GM19351 (cell line): ENCODE results near the gene GPR35.

Experiments used
- ATAC-seq: cut with Tn5 transposase; IDR thresholded peaks from one replicate; pipeline ENCODE4 v1.9.1; 2021; ENCODE audit warnings: mild to moderate bottlenecking, moderate library complexity; ENCODE audit not compliant: unreplicated experiment

GPR35 gene, protein sequence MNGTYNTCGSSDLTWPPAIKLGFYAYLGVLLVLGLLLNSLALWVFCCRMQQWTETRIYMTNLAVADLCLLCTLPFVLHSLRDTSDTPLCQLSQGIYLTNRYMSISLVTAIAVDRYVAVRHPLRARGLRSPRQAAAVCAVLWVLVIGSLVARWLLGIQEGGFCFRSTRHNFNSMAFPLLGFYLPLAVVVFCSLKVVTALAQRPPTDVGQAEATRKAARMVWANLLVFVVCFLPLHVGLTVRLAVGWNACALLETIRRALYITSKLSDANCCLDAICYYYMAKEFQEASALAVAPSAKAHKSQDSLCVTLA

DNA sequence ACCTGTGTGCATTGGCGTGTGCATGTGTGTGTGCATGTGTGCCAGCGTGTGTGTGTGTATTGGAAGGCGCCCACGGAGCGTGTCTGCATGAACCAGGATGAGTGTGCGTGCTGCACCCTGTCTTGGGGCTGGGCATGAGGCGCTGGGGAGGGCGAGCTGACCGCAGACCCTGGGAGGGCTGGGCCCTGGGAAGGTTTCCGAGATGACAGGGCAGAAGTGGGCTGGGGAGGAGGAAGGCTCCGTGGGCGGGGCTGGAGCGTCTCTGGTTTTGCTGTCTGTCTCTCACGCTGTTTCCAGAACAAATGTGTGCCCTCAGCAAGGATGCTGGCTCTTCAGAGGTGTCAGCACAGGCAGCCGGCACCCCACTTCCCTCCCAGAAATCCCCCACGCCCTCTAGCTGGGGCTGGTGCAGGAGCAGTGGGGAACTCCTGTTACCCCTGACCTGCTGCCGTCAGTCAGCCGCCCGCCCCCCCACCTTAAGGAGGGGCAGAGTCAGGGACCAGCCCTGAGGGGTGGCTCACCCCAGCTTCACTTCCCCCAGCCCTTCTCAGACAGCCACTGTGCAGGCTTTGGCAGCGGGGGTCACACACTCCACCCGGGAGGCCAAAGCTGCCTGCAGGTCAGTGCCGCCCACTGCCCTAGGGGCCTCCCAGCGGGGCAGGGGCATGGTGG lies at the start of gene GPR35:
TSS of gene GPR35 (plus strand) at position 531 of the 672 bp plus-strand sequence. CDS start 4,473 bp downstream, outside the sequence.
- no peak for ATAC-seq

DNA sequence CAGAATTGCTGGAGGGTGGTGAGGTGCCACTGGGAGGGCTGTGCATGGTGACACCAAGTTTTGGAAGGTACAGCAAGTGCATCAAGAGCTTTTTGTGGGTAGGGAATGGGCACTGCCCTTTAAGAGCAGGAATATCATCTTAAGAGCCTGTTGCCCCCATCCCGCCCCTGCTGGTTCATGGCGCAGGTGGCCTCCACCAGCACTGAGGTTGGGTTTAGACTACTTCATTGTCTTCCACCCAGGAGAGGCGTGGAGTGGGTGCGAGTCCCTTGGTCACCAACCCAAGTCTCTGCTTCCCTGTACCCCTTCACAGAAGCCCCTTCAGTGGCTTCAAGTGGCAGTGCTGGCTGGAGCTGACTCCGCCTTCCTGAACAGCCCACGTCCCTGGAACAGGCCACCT lies 49.2 kb upstream of the GPR35 start:
- ATAC-seq, result no peak

DNA sequence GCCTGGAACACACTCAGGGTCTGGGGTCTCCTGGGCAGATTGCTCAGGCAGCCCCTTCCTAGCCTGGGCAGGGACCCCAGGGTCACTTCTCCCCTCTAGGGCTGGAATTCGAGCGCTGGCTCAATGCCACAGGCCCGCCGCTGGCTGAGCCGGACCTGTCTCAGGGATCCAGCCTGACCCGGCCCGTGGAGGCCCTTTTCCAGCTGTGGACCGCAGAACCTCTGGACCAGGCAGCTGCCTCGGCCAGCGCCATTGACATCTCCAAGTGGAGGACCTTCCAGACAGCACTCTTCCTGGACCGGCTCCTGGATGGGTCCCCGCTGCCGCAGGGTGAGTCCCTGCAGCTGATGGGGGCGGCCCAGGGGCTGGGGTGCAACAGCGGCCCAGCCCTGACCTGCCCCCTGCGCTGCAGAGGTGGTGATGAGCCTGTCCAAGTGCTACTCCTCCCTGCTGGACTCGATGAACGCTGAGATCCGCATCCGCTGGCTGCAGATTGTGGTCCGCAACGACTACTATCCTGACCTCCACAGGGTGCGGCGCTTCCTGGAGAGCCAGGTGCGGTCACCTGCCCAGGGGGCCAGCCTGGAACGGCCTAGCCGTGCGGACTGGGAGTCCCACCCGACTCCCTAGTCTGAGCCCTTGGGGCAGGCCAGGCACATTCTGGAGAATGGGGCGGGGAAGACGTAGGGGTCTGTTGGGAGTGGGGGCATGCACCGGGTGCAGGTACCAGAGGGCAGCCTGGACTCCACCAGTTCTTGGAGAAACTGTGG lies 48.7 kb upstream of the GPR35 start:
- no peak for ATAC-seq

DNA sequence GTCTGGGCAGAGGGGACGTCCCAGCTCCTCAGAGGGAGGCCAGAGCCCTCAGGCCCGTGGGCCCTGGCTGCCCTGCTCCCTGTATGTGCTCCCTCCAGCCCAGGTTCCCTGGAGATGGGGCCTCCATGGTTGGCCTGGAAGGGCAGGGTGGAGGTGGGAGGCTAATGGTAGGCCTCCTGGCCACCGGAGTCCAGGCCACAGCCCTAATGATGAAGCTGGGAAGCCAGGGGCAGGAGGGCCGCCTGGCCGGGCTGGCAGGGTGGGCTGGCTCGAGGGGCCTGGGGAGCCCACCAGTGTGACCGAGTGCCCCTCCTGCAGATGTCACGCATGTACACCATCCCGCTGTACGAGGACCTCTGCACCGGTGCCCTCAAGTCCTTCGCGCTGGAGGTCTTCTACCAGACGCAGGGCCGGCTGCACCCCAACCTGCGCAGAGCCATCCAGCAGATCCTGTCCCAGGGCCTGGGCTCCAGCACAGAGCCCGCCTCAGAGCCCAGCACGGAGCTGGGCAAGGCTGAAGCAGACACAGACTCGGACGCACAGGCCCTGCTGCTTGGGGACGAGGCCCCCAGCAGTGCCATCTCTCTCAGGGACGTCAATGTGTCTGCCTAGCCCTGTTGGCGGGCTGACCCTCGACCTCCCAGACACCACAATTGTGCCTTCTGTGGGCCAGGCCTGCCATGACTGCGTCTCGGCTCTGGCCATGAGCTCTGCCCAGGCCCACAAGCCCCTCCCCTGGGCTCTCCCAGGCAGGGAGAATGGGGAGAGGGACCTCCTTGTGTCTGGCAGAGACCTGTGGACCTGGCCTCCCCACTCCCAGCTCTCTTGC lies 47.8 kb upstream of the GPR35 start:
- no peak for ATAC-seq

DNA sequence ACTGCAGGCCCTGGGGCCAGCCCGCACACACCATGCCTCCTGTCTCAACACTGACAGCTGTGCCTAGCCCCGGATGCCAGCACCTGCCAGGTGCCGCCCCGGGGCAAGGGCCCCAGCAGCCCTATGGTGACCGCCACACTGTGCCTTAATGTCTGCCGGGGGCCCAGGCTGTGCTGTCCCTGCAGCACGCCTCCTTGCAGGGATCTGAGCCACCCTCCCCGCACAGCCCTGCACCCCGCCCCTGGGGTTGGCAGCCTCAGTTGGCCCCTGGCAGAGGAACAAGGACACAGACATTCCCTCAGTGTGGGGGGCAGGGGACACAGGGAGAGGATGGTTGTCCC lies 47.2 kb upstream of the GPR35 start:
- no peak for ATAC-seq

DNA sequence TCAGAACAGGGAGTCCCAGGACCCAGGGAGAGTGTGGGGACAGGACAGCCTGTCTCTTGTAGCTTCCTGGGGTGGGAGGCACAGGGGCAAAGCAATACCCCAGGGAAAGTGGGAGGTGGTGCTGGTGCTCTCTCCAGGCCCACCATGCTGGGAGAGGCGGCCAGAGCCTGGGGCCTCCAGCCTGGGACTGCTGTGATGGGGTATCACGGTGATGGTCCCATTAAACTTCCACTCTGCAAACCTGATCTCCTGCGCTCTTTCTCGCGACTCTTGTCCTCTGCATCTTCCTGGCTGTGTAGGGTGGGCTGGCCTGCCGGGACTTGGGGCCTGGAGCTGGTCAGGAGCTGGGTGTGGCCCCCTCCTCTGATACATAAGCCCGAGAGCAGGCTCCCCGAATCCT lies 46.8 kb upstream of the GPR35 start:
- ATAC-seq, result no peak

DNA sequence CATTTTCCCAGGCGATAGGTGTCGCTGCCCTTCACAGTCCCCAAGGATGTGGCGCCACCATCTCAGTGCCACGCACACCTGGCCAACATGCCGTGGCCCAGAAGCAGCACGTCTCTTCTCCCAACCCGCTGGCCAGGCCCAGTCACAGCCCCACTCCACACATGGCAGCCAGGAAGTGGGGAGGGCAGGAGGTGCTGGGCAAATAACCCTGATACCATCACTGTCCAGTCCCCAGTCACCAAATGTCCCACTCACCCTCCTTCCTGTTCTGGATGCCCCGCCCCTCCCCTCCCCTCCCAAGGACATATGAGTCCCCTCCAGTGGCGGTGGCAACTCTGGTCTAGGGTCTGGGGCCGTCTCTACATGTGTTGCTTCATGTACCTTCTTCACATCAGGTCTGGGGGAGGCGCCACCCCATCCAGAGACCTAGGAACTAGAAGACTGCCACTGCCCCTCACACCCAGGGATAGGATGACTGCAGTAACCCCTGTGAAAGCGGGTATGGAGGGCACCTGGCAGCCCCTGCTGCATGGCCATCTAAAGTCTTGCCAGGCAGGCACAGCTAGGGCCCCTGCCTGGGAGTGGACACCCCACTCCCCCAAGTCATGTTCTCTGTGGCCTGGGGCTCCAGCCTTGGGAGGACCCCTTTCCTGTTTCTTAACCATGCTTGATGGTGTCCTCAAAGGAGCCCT lies 46.1 kb upstream of the GPR35 start:
- ATAC-seq, result no peak

DNA sequence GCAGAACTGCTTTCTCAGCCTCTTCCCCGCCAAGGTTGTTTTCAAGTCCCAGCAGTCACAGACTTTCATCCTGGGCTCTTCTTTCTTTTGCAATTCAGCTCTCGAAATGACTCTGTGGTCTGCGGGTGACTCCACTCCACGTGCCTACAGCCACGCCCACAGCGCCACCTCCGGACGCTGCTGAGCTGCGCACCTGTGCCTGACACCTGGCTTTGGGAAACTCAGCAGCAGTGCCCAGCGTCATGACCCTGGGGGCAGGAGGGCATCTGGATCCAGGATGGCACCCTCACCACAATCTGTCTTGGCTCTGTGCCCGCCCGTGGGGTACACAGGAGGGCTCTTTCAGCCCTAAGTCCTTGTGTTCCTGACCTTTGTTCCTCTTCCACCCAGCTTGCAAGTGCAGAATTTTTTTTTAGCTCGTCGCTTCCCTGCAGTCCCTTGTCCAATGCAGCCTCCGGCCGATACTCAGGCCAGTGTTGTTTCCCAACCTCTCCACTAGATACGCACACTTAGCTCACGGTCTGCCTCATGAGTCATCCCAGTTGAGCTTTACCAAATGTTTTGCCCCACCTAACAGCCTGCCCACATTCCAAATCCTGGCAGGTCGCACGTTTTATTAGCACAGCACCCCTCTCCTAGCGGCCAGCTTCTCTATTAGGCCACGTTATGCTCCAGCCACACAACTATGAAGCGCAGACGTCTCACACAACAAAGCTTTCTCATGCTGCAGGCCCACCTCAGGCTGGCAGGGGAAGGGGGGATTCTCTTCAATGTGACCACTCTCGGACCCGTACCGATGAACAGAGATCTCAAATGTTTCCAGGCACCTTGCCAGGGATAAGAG lies 45.3 kb upstream of the GPR35 start:
- peak; percentile 55 for ATAC-seq

DNA sequence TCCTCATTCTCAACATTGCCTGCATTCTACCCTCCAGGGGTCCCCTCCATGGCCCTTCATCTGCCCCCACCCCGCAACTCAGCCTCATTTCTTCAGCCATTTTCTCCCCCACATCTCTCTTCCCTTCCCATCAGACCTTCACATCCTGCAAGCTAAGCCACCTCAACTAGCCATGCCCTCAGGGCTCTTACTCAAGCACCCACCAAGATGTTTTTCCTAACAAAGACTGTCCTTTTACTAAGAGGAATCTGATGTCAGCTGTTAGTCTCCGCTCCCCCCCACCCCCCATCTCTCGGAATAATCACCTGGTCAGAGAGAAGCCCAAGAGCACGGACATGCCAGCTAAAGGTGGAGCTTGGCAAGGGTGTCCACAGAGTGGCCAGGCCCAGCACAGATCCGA lies 43.5 kb upstream of the GPR35 start:
- ATAC-seq, result no peak

DNA sequence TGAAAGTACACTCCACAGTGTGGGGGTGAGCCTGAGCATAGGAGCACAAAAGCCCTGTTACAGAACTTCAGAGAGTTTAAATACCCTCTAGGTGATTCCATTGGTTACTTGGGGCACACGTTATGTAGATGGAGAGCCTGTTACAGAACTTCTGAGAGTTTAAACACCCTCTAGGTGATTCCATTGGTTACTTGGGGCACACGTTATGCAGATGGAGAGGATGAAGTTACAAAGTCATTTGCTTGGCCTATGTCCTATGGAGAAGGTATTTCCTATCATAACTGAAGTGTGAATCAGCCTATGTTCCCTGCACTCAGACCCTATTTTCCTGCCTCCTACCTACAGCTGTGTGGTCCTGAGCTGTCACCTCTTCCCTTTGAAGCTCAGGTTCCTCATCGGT lies 42.5 kb upstream of the GPR35 start:
- ATAC-seq, result no peak

DNA sequence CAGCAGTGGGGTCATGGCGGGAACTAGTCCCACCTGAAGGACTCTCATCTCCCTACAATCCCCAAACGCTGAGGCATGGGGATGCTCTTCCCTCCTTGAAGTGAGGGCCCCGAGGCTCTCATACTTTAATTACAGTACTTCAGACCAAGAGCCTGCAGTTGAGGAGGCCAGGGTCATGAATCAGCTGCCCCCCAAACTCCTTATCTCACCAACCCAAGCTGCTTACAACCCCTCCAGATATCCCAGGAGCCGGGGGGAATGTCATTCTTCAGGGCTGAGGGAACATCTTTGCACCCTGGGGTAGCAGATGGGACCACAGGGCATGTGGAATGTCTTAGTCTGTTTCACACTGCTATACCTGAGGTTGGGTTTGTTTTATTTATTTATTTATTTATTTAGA lies 41.5 kb upstream of the GPR35 start:
- no peak for ATAC-seq

DNA sequence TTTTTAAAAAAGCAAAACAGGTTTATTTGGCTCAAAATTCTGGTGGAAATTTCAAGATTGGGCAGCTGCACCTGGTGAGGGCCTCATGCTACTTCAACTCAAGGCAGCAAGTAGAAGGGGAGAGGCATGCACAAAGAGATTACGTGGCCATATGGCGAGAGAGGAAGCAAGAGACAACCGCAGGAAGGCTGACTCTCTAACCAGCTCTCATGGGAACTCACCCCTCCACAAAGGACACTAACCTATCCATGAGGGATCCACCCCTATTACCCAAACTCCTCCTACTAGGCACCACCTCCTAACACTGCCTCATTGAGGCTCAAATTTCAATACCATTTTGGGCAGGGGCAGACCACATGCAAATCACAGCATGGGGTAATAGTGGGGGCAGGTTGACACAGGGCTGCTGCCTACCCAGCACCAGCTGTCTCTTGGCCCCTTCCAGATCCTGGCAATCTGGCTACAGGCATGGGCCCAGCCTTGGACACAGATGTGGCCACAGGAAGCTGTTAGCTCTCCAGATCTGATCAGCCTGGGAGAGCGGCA lies 40.7 kb upstream of the GPR35 start:
- ATAC-seq, result peak; percentile 62

DNA sequence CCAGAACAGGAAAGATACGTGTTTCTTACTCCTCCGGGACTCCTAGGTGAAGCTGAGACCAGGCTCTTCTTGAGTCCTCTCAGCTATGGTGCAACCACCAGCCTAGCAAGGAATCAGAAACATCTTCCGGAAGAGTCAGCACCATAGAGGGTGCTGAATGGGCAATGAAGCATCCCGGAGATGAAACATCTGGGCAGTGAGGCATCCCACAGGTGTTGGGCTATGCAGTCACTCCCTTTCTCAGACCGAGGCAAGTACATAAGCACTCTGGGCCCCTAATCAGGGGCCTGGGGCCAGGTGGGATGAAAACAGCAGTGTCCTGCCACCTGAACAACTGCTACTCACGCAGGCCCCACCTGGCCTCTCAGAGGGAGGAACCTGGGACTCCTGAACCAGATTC lies 40.2 kb upstream of the GPR35 start:
- peak; percentile 28 for ATAC-seq

DNA sequence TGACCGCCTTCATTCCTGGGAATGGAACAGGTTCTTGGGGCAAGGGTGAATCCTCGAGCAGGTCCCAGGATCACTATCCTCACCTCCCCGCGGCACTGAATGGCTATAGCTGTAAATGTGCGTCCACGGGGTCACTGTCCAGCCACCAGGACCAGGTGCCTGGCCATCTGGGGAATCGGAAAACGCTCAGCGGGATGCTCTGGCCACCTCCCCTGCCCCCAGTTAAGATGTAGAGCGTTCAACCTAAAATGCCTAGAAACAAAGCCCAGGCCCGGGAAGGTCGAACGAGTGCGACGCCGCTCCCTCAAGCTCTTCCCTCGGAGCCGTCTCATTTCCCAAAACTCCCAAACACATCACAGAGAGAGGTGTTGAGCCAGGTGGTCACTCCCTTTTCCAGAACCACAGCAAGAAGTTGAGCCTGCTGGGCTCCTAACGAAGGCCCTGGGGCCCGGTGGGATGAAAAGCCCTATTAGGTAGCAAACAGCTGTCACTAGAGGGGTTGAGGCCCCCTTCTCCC lies 39.5 kb upstream of the GPR35 start:
- no peak for ATAC-seq

DNA sequence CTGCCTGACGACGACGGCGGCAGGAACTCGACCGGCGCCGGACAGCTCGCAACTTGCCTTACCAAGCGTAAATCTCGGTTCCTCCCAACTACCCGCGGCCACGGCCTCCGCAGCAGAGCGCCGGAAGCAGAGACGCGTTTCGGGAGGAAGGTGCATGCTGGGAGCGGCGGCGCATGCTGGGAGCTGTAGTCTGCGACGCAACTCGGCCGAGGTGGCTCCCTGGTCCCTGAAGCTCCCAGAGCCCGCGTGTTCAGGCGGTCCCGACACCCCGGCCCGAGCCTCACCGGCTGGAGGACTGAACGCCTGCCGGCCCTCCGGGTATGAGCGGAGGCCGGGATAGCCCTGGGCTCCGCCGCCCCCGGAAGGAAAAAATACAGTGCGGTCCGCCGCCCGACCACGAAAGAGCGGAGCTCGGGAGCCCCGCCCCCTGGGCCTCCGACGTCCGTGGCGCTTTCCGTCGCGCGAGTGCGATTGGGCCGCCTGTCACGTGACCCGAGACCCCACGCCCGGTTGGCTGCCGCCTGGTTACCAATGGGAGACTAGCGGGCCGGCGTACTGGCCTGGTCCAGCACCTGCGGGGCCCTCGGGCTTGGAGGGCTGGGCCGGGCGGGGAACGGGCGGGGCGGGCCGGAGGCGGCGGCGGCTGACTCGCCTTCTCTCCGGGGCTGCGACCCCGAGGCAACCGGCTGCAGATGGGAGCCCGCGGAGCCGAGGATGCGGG lies 38.9 kb upstream of the GPR35 start, which contains the start of gene CAPN10:
TSS of gene CAPN10 (plus strand) at position 537 of the 721 bp plus-strand sequence. CDS start at position 715, 178 bp downstream.
- ATAC-seq, result peak; percentile 48

DNA sequence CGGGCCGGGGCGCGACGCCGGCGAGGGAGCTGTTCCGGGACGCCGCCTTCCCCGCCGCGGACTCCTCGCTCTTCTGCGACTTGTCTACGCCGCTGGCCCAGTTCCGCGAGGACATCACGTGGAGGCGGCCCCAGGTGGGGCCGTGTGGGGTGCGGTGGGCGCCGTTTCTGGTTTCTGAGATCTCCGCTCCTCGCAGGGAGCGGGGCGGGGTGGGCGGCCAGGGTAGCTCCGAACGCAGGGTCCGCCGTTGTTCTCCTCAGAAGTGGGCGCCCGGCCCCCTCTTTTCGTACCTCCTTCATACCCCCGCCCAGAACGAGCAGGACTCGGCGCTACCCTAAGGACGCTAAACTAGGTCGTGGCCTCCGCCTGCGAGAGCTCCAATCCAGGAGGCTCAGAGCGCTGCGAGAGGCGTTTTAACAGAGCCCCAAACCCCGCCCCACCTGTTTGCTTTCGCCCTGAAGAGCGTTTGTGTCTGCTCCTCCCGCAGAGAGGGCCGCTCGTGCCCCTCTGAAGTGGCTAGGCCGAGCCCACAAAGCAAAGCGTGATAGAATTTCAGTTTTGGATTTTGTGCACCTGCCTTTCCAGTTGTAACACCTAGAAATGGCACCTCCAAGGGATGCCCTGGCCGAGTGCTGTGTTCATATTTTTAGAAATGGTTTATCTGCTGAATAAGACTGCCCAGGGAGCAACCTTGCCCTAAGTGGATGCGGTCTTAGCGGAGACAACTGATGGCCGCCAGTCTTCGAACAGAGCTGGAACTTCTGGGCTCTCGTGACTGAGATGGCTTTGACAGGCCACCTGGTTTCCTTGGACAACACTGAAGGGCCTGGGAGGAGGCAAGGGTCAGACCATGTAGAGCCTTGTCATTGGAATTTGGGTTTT lies 38.1 kb upstream of the GPR35 start:
- no peak for ATAC-seq

DNA sequence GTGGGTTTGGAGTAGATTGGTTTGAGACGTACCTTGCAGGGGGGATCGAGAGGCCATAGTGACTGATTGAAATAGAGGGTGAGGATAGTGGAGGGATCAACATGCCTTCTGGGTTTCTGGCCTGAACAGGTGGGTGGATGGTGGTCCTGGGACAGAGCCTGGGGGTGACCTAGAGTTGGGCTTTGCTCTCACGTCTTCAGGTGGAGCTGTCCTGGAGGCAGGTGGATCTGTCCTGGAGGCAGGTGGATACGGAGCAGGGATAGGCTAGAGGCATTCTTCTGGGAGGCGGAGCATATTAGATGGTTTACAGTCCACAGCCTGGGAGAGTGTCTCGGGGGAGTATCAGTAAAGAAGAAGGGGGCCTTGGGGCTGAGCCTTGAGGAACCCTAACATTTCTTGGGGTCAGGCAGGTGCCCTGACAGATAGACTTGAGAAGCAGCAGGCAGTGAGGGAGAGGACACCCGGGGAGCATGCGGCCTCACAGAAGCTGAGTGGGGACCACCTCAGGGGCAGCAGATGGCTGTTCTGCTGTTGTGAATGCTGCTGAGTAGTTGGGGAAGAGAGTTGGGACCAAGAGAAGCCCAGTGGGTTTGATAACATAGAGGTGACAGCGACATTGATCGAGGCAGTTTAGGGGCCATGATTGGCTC lies 37.1 kb upstream of the GPR35 start:
- ATAC-seq, result no peak
